GM18526 (cell line): ENCODE data around the gene ANKS6.

ENCODE experiments used
- POLR2A ChIP-seq: IDR thresholded peaks from 3 replicates; pipeline ENCODE4 v1.6.1; 2011; ENCODE audit not compliant: insufficient read length; ENCODE audit errors: extremely low read depth

Gene ANKS6

DNA sequence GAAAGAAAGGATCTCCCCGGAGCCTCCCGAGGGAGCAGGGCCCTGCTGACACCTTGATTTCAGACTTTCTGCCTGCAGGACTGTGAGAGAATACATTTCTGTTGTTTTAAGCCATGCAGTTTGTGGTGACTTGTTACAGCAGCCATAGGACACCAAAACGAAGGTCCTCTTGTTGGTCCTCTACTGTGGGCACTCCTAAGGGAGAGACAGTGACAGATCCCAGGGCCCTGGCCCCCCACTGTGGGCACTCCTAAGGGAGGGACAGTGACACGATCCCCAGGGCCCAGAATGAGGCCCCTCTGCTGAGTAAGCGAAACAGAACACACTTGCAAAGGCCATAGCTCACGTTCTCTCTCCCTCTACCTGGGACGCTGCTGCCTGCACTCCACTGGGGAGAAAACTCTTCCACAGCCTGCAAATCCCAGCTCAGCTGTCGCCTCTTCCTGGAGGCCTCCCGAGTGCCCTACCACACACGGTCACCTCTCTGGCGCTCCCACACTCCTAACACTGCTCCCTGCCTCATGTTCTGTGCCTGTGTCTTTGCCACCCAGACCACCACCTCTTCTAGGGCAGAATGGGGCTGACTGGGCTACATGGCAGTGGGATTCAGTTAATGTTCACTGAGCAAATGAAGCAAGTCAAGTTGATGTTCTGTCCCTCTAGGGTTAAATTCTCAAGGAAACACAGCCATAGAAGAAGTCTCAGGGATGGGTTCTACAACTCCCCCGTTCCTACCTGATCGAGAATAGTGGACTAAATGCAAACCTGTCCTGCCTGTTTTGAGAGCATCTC is 23.8 kb downstream of the ANKS6 start:
- no peak for TF ChIP-seq POLR2A

DNA sequence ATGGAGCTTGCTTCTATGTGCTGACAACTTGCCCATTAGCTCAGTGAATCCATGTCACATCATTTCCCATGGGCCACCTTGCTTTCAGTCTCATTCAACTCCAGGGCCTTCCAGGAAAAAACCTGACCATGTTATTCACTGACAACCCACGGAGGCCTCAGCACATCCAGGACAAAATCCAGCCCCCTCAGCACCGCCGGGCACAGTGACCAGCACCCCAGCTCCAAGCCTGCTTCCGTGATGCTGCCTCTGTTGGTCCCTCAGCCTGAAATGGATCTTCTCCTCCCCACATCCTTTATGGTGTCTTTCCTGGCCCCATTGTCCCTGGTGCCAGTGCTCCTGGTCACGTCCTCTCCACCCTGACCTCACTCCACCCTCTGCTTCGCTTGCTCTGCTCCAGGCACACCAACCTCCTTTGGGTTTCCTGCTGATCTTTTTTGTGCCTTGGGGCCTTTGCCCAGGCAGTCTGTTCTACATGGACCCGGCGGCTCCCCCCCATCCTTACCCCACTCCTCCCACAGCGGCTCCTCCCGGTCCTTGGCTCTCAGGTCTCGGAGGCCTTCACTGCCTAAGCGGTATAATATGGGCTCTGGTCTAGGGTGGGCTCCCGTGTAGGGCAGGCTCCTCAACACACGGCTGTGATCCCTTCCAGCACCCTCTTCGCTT is 25.0 kb downstream of the ANKS6 start:
- TF ChIP-seq POLR2A, result no peak

DNA sequence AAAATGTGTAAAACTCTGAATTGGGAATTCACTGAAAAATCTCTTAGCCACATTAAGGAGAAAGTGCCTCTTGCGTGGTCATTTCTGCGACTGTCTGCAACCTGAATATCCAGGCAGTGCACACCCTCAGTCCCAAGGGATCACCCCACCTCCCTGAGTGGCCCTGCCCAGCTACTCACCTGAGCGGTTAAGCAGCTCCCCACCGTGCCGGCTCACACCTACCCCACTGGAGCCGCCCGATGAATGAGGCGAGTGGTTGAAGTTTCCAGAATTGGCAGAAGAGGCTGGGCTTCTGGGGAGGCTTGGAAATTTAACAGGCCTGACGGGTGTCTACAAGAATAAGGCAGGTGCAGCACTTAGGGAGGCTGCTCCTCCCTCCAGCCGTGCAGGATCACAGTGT is 25.6 kb downstream of the ANKS6 start:
- TF ChIP-seq POLR2A, result no peak

GRCh38 chr9:98768344-98768743 is 28.0 kb downstream of the ANKS6 start:
- TF ChIP-seq POLR2A, result no peak

DNA sequence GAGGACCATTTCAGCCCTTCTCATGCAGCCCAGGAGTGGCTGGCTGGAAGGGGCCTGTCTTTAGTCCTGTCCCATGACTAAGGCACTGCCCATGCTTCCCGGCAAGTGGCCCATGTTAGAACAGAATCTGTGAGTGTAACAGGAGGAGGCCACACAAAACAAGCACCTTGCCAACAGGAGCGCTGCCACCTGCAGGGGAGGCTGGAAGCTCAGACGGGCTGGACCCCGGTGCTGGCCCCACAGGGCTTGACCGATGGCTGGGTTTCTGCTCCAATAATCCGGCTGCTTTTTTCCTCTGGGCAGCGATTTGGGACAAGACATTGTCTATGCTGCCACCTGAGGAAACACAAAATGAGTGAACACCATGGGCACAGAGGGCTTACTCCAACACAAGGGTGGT is 28.4 kb downstream of the ANKS6 start:
- TF ChIP-seq POLR2A, result no peak

DNA sequence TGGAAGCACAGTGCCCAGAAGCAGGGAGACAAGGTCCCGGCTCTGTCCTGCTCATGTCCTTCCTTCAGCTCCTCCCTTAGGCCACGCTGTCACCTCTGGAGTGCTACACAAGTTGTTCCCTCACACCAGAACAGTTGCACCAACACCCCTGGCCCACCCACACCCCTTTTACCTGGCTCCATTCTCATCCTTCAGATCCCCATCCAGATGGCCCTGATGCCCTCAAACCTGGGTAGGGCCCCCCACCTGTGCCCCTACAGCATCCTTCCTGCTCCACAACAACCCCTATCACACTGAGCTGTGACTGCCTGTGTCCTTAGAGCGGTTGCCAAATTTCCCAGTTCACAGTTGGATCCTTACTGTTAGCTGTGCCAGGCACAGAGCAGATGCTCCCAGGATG is 29.2 kb downstream of the ANKS6 start:
- no peak for TF ChIP-seq POLR2A

- no peak for TF ChIP-seq POLR2A
Measured at GRCh38 chr9:98766586-98766985, 29.8 kb downstream of the ANKS6 start.

- TF ChIP-seq POLR2A, result no peak
Measured at GRCh38 chr9:98765256-98765655, 31.1 kb downstream of the ANKS6 start.

DNA sequence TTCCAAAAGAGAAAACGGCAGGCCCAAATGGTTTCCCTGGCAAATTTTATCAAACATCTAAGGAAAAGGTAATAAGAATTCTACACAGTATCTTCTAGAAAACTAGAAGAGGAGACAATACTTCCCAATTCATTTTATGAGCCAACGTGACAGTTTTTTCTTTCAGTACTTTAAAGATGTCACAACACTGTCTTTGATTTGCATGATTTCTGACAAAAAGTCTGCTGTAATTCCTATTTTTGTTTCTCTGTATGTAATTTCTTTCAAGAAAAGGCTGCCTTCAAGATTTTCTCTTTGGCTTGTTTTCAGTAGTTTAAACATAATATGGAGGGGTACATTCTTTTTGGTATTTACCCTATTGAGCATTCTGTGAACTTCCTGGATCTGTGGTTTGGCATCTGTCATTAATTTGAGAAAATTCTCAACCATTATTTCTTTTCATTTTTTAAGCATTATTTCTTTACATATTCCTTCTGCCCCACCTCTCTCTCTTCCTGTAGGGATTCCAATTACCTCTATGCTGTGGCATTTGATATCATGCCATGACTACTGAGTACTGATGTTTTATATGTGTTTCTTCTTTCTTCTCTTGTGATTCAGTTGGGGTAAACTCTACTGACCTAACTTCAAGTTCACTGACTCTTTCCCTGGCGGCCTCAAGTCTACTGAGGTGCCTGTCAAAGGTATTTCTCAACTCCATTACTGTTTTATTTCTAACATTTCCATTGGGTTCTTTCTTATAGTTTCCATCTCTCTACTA is 32.2 kb downstream of the ANKS6 start:
- TF ChIP-seq POLR2A, result no peak

DNA sequence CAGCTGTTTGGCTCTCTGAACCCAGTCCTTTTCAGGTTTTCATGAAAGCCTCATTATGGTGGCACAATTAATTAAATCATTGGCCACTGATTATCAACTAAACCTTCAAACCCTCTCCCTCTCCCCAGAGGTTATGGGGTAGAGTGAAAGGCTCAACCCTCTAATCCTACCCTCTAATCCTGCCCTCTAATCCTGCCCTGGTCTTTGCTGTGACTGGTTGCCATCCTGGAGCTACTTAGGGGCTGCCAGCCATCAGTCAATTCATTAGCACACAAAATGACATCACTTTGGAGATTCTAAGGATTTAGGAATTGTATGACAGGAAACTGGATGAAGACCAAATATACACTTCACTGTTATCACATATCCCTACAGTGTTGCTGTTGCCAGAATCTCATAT is 36.1 kb downstream of the ANKS6 start:
- TF ChIP-seq POLR2A, result no peak

DNA sequence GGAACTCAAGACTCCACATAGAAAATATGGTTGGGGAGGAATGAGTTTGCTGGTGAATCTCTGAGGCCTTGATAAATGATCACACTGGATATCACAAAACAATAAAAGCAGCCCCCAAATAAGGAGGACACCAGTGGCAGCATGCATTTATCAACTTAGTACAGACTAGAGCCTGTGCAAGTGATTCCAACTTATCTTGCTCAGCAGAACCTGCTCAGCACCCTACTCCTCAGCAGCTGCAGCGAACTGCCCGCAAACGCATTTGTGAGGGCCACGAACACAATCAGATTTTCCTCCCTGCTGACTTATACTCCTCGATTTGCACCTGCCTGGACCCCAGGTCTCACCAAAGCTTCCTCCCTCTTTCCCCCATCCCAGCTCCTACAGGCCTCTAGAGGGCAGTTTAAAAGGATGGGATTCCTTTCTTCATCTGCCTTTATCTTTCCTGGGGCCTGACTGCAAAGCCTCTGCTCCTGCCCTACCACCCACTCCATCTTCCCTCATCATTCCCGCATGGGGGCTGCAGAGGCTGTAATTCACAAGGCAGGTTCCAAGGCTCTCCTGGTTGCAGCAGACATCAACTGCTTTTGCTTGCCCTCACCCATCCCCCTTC is 41.2 kb downstream of the ANKS6 start:
- TF ChIP-seq POLR2A, result no peak

GRCh38 chr9:98751210-98751609 is 45.1 kb downstream of the ANKS6 start:
- no peak for TF ChIP-seq POLR2A

DNA sequence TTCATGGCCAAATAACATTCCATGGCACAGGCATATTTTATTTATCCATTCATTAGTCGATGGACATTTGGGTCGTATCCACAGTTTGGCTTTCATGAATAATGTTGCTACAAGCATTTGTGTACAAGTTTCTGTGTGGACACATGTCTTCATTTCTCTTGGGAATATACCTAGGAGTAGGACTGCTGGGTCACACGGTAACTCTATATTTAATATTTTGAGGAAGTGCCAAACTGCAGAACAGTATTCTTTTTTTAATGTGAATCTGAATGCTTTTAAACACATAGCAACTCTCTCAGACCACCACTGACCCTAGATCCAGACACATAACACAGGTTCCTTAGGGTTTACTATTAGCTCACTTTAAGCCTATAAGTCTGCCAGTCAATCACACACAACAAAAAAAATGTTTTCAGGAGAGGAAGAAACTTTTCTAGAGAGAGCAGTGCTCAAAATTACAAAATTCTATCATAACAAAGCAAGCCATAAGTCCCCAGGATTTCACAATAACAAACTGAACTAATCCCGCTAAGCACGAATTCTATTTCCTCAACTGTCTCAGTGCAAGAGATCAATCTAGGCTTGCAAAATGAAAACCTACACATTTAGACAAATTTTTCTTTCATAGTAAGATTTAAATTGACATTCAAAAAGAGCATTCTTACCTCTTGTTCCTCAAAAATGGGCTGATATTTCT is 45.8 kb downstream of the ANKS6 start:
- no peak for TF ChIP-seq POLR2A

DNA sequence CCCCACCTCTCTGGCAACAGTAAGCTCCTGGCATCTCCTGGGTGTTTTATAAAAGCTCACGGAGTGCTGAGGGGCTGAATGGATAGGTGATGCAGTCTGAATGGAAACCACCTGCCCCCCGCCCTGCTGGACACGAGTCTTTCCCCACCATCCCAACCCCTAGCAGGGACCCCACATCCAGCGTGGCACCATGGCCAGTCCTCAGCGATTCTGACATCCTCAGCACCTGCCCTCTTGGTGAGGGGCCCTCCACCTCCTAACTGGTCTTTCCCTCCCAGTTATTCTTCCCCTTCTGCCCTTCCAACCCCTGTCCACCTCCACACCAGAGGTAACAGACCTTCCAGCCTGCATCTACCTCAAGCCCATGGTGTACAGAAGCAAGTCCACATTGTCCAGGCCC is 48.9 kb downstream of the ANKS6 start:
- TF ChIP-seq POLR2A, result no peak

- TF ChIP-seq POLR2A, result no peak
Measured at GRCh38 chr9:98745470-98745869, 50.9 kb downstream of the ANKS6 start.
